Large intestine (tissue), 3 donors: ENCODE measurements around the gene EVC2. TPM values are rescaled to one million over a fixed set of nuclear protein-coding genes. Genes with fewer than 3 reads are reported as not detected.

ENCODE experiments used
- DNase-seq, 2 donors: peaks; one replicate each; pipeline versions ENCODE4 v3.0.0 to v3.0.0-alpha.2; 2013
- H3K27ac ChIP-seq: one replicate; pipeline ENCODE4 v1.5.1; 2013; ENCODE audit warnings: low read length
- H3K27me3 ChIP-seq: 2 replicates; pipeline ENCODE4 v1.6.1; 2013; ENCODE audit warnings: low read length; ENCODE audit not compliant: control insufficient read depth, insufficient read depth
- H3K36me3 ChIP-seq: 2 replicates; pipeline ENCODE4 v1.6.1; 2013; ENCODE audit warnings: low read length; ENCODE audit not compliant: control insufficient read depth, insufficient read depth
- H3K4me1 ChIP-seq: one replicate; pipeline ENCODE4 v1.6.1; 2013; ENCODE audit warnings: low read length; ENCODE audit not compliant: control insufficient read depth, insufficient read depth
- H3K4me3 ChIP-seq: one replicate; pipeline ENCODE4 v1.5.1; 2013; ENCODE audit warnings: low read length
- H3K9me3 ChIP-seq: one replicate; pipeline ENCODE4 v1.6.1; 2013; ENCODE audit warnings: mild to moderate bottlenecking, low read depth, low read length, moderate library complexity; ENCODE audit not compliant: control insufficient read depth
- WGBS: methylation state at CpG from one replicate; pipeline ENCODE4 v1.1.5; 2013; ENCODE audit warnings: low lambda C conversion rate; ENCODE audit not compliant: insufficient coverage; 5-methylcytosine and 5-hydroxymethylcytosine counted together
- polyA plus RNA-seq: library from polyadenylated mRNA; unstranded; fragments of 120-200 nt; gene quantifications from one replicate; pipeline ENCODE4 v1.2.1, GENCODE V29; 2013

The EVC2 gene
- polyA plus RNA-seq, 1 donor, result 1.3 TPM

- no peak for DNase-seq
- no peaks in the 10 kb centered on the region for H3K36me3 ChIP-seq
- H3K9me3 ChIP-seq, result peaks cover 3% of the 10 kb centered on the region
- H3K27me3 ChIP-seq, result no peaks in the 10 kb centered on the region
- H3K4me1 ChIP-seq, result no peaks in the 10 kb centered on the region
- WGBS, result no CpG with 5 or more reads among the region's 3 CpGs
- no peak overlapping the region for H3K27ac ChIP-seq
- no peak overlapping the region for H3K4me3 ChIP-seq
These were observed 155.9 kb downstream of the EVC2 start for GRCh38 chr4:5552451-5552850.

GRCh38 chr4:5547651-5548249 lies 160.6 kb downstream of the EVC2 start:
- H3K27me3 ChIP-seq, result no peaks in the 10 kb centered on the region
- peaks cover 3% of the 10 kb centered on the region for H3K9me3 ChIP-seq
- H3K36me3 ChIP-seq, result no peaks in the 10 kb centered on the region
- H3K4me3 ChIP-seq, result no peak overlapping the region
- H3K4me1 ChIP-seq, result no peaks in the 10 kb centered on the region
- no CpG with 5 or more reads among the region's 12 CpGs for WGBS
- H3K27ac ChIP-seq, result no peak overlapping the region
- DNase-seq, result no peak

- DNase-seq, result no peak
- Histone ChIP-seq H3K27ac (no peak overlapping the region), H3K4me1 (no peaks in the 10 kb centered on the region), H3K27me3 (no peaks in the 10 kb centered on the region), H3K4me3 (no peak overlapping the region), H3K36me3 (no peaks in the 10 kb centered on the region), H3K9me3 (peaks cover 3% of the 10 kb centered on the region)
- no CpG with 5 or more reads among the region's 2 CpGs for WGBS
These were observed 163.1 kb downstream of the EVC2 start for GRCh38 chr4:5545271-5545670.

- no peaks in the 10 kb centered on the region for H3K36me3 ChIP-seq
- no peak overlapping the region for H3K27ac ChIP-seq
- no peak for DNase-seq
- WGBS, result no CpG with 5 or more reads among the region's 5 CpGs
- no peaks in the 10 kb centered on the region for H3K27me3 ChIP-seq
- no peak overlapping the region for H3K4me3 ChIP-seq
- no peaks in the 10 kb centered on the region for H3K4me1 ChIP-seq
- peaks cover 3% of the 10 kb centered on the region for H3K9me3 ChIP-seq
These were observed 163.6 kb downstream of the EVC2 start for GRCh38 chr4:5544762-5545161.

GRCh38 chr4:5543681-5544080 lies 164.7 kb downstream of the EVC2 start:
- peaks cover 3% of the 10 kb centered on the region for H3K9me3 ChIP-seq
- no peaks in the 10 kb centered on the region for H3K36me3 ChIP-seq
- WGBS, result no CpG with 5 or more reads among the region's 8 CpGs
- H3K4me1 ChIP-seq, result no peaks in the 10 kb centered on the region
- no peak overlapping the region for H3K4me3 ChIP-seq
- no peak for DNase-seq
- no peaks in the 10 kb centered on the region for H3K27me3 ChIP-seq
- H3K27ac ChIP-seq, result no peak overlapping the region

- no peak for DNase-seq
- Histone ChIP-seq H3K27me3 (no peaks in the 10 kb centered on the region), H3K4me1 (no peaks in the 10 kb centered on the region), H3K27ac (no peak overlapping the region), H3K4me3 (no peak overlapping the region), H3K36me3 (no peaks in the 10 kb centered on the region), H3K9me3 (no peaks in the 10 kb centered on the region)
- WGBS, result 100% methylated on average over 1 of the region's 10 CpGs
These were observed 167.2 kb downstream of the EVC2 start for GRCh38 chr4:5541169-5541568.

- H3K27ac ChIP-seq, result no peak overlapping the region
- peaks cover 3% of the 10 kb centered on the region for H3K9me3 ChIP-seq
- no peaks in the 10 kb centered on the region for H3K4me1 ChIP-seq
- no peaks in the 10 kb centered on the region for H3K36me3 ChIP-seq
- no peak for DNase-seq
- no peaks in the 10 kb centered on the region for H3K27me3 ChIP-seq
- no peak overlapping the region for H3K4me3 ChIP-seq
- no CpG with 5 or more reads among the region's 2 CpGs for WGBS
These were observed 168.8 kb downstream of the EVC2 start for GRCh38 chr4:5539584-5539983.

GRCh38 chr4:5532100-5532499 lies 176.3 kb downstream of the EVC2 start:
- Histone ChIP-seq H3K9me3 (peaks cover 3% of the 10 kb centered on the region), H3K36me3 (no peaks in the 10 kb centered on the region), H3K4me3 (no peak overlapping the region), H3K27me3 (no peaks in the 10 kb centered on the region), H3K4me1 (no peaks in the 10 kb centered on the region), H3K27ac (no peak overlapping the region)
- DNase-seq, result no peak
- WGBS, result no CpG with 5 or more reads among the region's 2 CpGs

GRCh38 chr4:5528031-5528436 lies 180.3 kb downstream of the EVC2 start:
- H3K4me1 ChIP-seq, result no peaks in the 10 kb centered on the region
- H3K4me3 ChIP-seq, result no peak overlapping the region
- no peak overlapping the region for H3K27ac ChIP-seq
- H3K9me3 ChIP-seq, result no peaks in the 10 kb centered on the region
- H3K36me3 ChIP-seq, result no peaks in the 10 kb centered on the region
- no peak for DNase-seq
- WGBS, result no CpG with 5 or more reads among the region's 4 CpGs
- H3K27me3 ChIP-seq, result no peaks in the 10 kb centered on the region

- H3K9me3 ChIP-seq, result no peaks in the 10 kb centered on the region
- H3K27me3 ChIP-seq, result no peaks in the 10 kb centered on the region
- peak overlapping the region; percentile 23 for H3K27ac ChIP-seq
- no CpG with 5 or more reads among the region's 3 CpGs for WGBS
- no peaks in the 10 kb centered on the region for H3K36me3 ChIP-seq
- no peaks in the 10 kb centered on the region for H3K4me1 ChIP-seq
- DNase-seq, result no peak
- no peak overlapping the region for H3K4me3 ChIP-seq
These were observed 181.1 kb downstream of the EVC2 start for GRCh38 chr4:5527211-5527610.

- Histone ChIP-seq H3K36me3 (no peaks in the 10 kb centered on the region), H3K9me3 (no peaks in the 10 kb centered on the region), H3K27me3 (no peaks in the 10 kb centered on the region), H3K4me1 (no peaks in the 10 kb centered on the region), H3K27ac (no peak overlapping the region), H3K4me3 (no peak overlapping the region)
- WGBS, result 42% methylated on average over 2 of the region's 3 CpGs
- peak in 1 of 2 donors; percentile 24 for DNase-seq
These were observed 182.1 kb downstream of the EVC2 start for GRCh38 chr4:5526080-5526846.
